ENCODE measurements around the gene SEC14L3. TPM values are rescaled to one million over a fixed set of nuclear protein-coding genes. Genes with fewer than 3 reads are reported as not detected.

Gene SEC14L3
- total and polyA plus RNA-seq, 2 of the 13 experiments (the other 11 are each of a cell fraction or from before 2014, with no cell fraction given) = not detected

GRCh38 chr22:30425616-30426387, 46.0 kb downstream of the SEC14L3 start, which contains the start of gene MTFP1 (continued):
- TF ChIP-seq RBM39 (IDR thresholded peaks at IDR 0.05; ENCODE audit: low read depth, low read length, poor library complexity, severe bottlenecking) = peak; percentile 55
- TF ChIP-seq GZF1 (CRISPR knock-in tag; IDR thresholded peaks at IDR 0.05) = no peak
- no peak for TF ChIP-seq DR1 (CRISPR knock-in tag; IDR thresholded peaks at IDR 0.05)
- TF ChIP-seq NCOR1 (IDR thresholded peaks at IDR 0.05; ENCODE audit: borderline replicate concordance, low read length) = no peak
- TF ChIP-seq WIZ (CRISPR knock-in tag; IDR thresholded peaks at IDR 0.05) = no peak
- no peak for TF ChIP-seq DNMT3B (CRISPR knock-in tag; conservative IDR thresholded peaks at IDR 0.05)
- no peak for TF ChIP-seq CCAR2 (optimal IDR thresholded peaks at IDR 0.05; ENCODE audit: low read depth, low read length)
- TF ChIP-seq KLF9 (CRISPR knock-in tag; IDR thresholded peaks at IDR 0.05; ENCODE audit: low read depth) = 0 out of 2 replicates have a peak, but pooled peaks have one; percentile 25
- no peak for TF ChIP-seq ZFP1 (CRISPR knock-in tag; IDR thresholded peaks at IDR 0.05)
- no peak; the same call in 1 of the 2 replicates for TF ChIP-seq PRDM10 (CRISPR knock-in tag; IDR thresholded peaks at IDR 0.05; ENCODE audit: low read depth)
- TF ChIP-seq CREB1 (IDR thresholded peaks at IDR 0.05) = no peak
- TF ChIP-seq CREB1 (CRISPR knock-in tag; IDR thresholded peaks at IDR 0.05) = no peak
- peak; percentile 33; the same call in 1 of the 2 replicates for TF ChIP-seq NAIF1 (CRISPR knock-in tag; IDR thresholded peaks at IDR 0.05; ENCODE audit: borderline replicate concordance)
- no peak for TF ChIP-seq ZNF775 (CRISPR knock-in tag; IDR thresholded peaks at IDR 0.05; ENCODE audit: borderline replicate concordance)
- TF ChIP-seq ZBTB8A (CRISPR knock-in tag; IDR thresholded peaks at IDR 0.05; ENCODE audit: borderline replicate concordance, low read depth) = no peak
- no peak for TF ChIP-seq ZNF503 (CRISPR knock-in tag; IDR thresholded peaks at IDR 0.05)

Data from HepG2 (cell line).